ENCODE data around the gene MRPS12.
"Not testable (repeated sequence)": the region's sequence is repeated elsewhere in the genome, so short reads cannot be mapped to it uniquely, and the experiment has no call there.

Gene MRPS12

GRCh38 chr19:38942471-38943181 is 11.9 kb downstream of the MRPS12 start:
- no peak for DNase-seq

- peak; percentile 17 for DNase-seq
Observed at GRCh38 chr19:38944981-38945506, 14.3 kb downstream of the MRPS12 start.

- DNase-seq: no peak
Observed at GRCh38 chr19:38945562-38946228, 15.0 kb downstream of the MRPS12 start.

- DNase-seq: no peak
Observed at GRCh38 chr19:38946229-38947010, 15.7 kb downstream of the MRPS12 start.

GRCh38 chr19:38949580-38950367 is 19.0 kb downstream of the MRPS12 start:
- peak; percentile 99 for DNase-seq

GRCh38 chr19:38951187-38951586 is 20.4 kb downstream of the MRPS12 start:
- no peak for DNase-seq

- DNase-seq: peak; percentile 83
Observed at GRCh38 chr19:38952395-38953165, 21.8 kb downstream of the MRPS12 start.

- no peak for DNase-seq
Observed at GRCh38 chr19:38953677-38954076, 22.9 kb downstream of the MRPS12 start.

- DNase-seq: no peak
Observed at GRCh38 chr19:38956264-38956663, 25.5 kb downstream of the MRPS12 start.

- DNase-seq: no peak
Observed at GRCh38 chr19:38958301-38958700, 27.6 kb downstream of the MRPS12 start.

GRCh38 chr19:38959618-38960017 is 28.9 kb downstream of the MRPS12 start:
- DNase-seq: no peak

- DNase-seq: no peak
Observed at GRCh38 chr19:38964738-38965137, 34.0 kb downstream of the MRPS12 start.

GRCh38 chr19:38966149-38966548 is 35.4 kb downstream of the MRPS12 start:
- DNase-seq: not testable (repeated sequence)

- no peak for DNase-seq
Observed at GRCh38 chr19:38970664-38971532, 40.2 kb downstream of the MRPS12 start.

- no peak for DNase-seq
Observed at GRCh38 chr19:38971672-38972071, 40.9 kb downstream of the MRPS12 start.

- no peak for DNase-seq
Observed at GRCh38 chr19:38974624-38975213, 44.0 kb downstream of the MRPS12 start.

- DNase-seq: no peak
Observed at GRCh38 chr19:38975214-38975860, 44.6 kb downstream of the MRPS12 start, which contains the start of gene FBXO17. Gene FBXO17, minus strand, starts transcription at chr19:38975742. Its CDS starts 25,423 bp downstream, at chr19:38950319.

GRCh38 chr19:38975861-38976271 is 45.1 kb downstream of the MRPS12 start:
- no peak for DNase-seq

- DNase-seq: no peak
Observed at GRCh38 chr19:38977445-38978325, 46.9 kb downstream of the MRPS12 start.

Measured in NCI-H345 (cell line).